HG02943 (cell line): Measurements from ENCODE around the gene SUMF1.

Experiments
- ATAC-seq: cut with Tn5 transposase; IDR thresholded peaks from one replicate; pipeline ENCODE4 v1.9.1; 2021; ENCODE audit warnings: mild to moderate bottlenecking, low read depth, moderate library complexity; ENCODE audit not compliant: unreplicated experiment

Gene SUMF1

GRCh38 chr3:4395448-4395847 lies 71.6 kb downstream of the SUMF1 start:
- no peak for ATAC-seq

DNA sequence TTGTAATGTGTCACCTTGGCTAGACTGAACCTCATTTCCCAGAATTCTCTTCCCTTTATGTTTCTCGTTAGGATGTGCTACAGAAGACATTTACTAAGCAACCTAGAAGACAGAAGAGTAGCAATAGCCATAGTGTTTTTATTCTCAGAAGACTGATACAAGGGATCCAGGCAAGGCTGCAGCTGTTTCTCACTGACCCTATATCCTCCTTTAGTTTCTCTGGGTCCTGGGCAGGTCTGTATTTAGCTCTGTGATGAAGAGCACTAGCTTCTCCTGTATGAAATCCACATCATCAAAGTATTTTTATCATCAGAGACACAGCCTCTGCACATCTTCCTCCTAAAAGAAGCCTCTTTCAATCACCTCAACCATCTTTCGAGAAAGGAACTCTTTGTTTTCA lies 72.5 kb downstream of the SUMF1 start:
- ATAC-seq, result no peak

- ATAC-seq, result no peak
These were observed 73.0 kb downstream of the SUMF1 start for GRCh38 chr3:4394048-4394447.

DNA sequence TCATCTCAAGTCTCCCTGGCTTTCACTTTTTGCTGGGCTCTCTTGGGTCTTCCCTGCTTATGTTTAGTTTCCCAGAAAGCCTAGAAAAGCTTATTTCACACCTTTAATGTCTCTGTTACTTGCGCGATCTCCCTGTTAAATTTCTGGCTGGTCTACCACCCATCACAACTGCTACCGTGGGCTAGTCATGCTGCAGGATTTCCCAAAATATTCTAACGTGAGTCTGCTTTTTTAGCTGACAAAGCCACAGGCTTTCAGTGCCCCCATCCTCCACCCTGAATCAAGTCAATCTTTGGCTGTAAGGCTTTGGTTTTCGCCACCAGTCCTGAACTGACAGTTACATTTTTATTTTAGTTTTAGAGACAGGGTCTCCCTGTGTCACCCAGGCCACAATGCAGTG lies 74.1 kb downstream of the SUMF1 start:
- no peak for ATAC-seq

DNA sequence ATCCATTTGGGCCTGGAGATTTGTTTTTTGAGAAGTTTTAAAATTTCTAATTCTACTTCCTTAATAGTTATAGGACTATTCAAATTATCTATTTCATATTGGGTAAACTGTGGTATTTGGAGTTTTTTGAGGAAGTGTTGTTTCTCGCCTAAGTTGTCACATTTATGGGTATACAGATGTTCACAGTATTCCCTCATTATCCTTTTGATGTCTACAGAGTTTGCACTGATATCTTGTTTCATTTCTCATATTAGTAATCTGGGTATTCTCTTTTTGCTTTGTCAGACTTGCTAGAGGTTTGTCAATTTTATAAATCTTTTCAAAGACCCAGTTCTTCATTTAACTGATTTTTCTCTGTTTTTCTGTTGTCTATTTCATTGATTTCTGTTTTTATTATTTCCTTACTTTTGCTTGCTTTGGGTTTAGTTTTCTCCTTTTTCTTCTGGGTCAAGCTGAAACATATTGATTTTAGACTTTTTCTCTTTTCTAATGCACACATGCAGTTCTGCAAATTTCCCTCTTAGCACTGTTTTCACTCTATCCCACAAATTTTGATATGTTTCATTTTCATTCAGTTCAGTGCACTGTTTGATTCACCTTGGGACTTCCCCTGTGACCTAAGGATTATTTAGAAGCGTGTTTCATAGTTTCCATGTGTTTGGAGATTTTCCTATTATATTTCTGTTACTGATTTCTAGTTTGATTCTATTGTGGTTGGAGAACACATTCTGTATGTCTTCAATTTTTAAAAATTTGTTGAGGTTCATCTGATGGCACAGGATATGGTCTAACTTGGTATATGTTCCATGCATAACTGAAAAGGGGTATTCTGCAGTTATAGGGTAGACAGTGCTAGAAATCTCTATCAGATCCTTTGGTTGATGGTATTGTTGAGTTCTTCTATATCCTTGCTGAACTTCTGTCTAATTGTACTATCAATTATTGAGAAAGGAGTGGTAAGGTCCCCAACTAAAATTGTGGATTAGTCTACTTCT lies 79.6 kb downstream of the SUMF1 start:
- ATAC-seq, result no peak

DNA sequence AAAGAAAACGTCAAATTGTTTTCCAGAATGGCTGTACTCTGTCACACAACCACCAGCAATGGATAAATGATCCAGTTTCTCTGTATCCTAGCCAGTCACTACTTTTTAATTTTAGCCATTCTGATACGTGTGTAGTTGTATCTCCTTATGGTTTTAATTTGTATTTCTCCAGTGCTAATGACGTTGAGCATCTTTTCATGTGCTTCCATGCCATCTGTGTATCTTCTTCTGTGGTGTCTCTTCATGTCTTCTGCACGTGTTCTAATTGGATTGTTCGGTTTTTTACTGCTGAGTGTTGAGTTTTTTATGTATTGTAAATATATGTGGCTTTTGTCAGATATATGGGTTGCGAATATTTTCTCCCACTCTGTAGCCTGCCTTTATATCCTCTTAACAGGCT lies 81.9 kb downstream of the SUMF1 start:
- no peak for ATAC-seq

- no peak for ATAC-seq
These were observed 87.1 kb downstream of the SUMF1 start for GRCh38 chr3:4380013-4380412.

DNA sequence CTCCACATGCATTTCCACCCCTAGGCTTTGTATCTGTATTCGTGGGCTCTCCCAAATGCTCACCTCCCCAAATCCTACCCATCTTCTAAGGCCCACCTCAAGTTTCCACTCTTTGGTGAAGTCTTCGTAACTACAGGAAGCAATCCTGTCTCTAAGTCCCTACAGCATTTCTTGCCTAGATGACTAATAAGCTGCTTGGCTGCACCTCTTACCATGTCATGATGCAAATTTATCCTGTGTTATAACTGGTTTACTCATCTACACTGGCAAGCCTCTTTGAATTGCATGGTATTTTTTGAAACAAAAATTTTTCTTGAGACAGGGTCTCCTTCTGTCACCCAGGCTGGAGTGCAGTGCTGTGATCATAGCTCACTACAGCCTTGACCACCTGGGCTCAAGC lies 90.6 kb downstream of the SUMF1 start:
- no peak for ATAC-seq

DNA sequence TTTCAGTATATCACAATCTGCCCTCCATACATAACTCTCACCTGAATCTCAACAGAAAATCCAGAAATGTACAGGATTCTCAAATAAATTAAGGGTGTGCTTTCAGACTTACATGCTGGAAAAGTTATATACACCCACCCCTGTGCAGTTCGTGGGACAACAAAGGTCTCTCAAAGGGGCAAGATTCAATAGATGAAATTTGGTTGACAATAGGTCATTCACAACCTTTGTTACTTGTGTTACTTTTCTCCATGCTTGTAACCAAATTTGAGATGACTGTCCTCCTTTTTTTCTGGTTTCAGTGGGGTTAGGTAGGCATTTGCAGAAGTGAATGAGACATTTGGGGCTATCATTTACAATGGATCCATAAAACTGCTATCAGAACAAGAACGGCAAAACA lies 91.2 kb downstream of the SUMF1 start:
- ATAC-seq, result no peak

- ATAC-seq, result no peak
These were observed 93.4 kb downstream of the SUMF1 start for GRCh38 chr3:4373669-4374068.

DNA sequence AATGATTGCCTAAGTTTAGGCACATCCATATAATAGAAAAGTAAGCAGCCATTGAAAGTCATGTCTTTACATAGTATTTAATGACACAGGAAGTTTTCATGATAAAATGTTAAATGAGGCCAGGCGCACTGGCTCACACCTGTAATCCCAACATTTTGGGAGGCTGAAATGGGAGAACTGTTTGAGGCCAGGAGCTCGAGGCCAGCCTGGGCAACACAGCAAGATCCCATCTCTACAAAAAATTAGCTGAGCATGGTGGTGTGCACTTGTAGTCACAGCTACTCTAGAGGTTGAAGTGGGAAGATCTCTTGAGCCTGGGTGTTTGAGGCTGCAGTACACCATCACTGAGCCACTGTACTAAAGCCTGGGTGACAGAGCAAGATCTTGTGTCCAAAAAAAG lies 104.5 kb downstream of the SUMF1 start:
- no peak for ATAC-seq

DNA sequence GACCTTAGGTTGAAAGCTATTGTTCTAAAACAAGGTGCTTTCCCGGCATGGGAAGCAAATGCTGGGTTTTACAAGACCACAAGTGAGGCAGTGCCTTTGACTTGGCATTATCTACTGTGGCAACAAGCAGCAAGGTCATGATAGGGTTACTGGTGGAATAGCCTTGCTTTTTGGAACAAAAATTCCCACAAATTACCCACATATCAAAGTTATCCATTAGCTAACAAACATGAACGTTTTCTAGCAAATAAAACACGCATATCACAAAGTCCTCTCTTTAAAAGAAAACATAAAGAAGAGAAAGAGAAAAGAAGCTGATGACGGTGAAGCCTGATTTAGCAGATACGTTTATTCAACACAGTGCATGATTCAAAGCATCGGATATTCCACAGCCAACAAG lies 106.3 kb downstream of the SUMF1 start:
- ATAC-seq, result no peak

GRCh38 chr3:4359805-4360502 lies 107.1 kb downstream of the SUMF1 start:
- ATAC-seq, result no peak

GRCh38 chr3:4358273-4358672 lies 108.8 kb downstream of the SUMF1 start:
- ATAC-seq, result no peak

DNA sequence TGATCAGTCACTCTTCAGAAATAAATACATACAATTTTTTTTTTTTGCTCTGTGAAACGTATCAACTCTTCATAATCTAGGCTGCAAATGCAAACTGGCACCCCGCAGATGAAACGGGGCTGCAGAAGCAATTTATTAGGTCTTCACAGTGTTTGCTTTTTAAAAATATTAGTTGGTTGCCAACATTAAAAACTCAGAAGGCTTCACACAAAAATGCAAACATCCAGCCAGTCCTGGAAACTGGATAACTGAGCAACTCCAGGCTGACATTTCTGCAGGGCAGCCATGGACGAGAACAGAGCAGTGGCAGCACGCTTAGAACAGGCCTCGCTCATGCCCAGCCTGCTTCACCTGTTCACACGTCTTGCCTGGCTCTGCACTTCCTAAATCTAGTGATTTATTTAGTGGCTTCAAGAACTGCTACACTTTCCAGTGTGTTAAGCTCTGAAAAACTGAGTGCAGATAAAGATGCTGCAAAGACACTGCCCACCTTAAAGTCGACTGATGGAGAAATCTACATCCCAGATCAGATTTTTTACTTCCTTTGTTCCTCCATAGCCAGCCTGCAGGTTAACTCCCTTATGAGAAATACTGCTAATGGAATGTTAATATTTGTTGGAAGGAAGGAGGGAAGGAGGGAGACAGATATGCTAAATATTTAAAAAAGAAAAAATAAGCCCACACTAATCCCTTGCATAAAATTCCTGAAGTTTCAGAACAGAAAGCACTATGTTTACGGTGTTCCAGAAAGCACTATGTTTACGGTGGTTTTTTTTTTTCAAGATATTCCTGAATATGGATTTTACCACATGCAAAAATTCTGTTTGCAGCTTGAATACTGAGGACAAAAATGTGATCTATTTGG lies 110.3 kb downstream of the SUMF1 start:
- no peak for ATAC-seq

DNA sequence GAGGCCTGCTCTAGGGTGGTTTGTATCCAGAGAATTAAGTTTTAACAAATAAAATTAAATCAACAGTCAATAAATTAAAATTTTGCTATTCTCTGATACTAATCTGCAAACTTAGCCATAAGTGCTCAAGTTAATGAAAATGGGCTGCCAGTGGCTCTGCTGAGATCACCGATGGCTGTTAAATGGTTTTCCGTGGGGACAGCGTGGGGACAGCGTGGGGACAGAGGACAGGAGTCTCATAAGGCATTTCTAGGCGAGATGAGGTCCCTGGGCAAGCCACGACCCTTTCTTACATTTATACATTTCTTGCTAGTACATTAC lies 110.9 kb downstream of the SUMF1 start:
- no peak for ATAC-seq

- ATAC-seq, result no peak
These were observed 111.5 kb downstream of the SUMF1 start for GRCh38 chr3:4355401-4356219.

- no peak for ATAC-seq
These were observed 115.2 kb downstream of the SUMF1 start for GRCh38 chr3:4351872-4352271.

- ATAC-seq, result peak; percentile 31
These were observed 115.8 kb downstream of the SUMF1 start for GRCh38 chr3:4351164-4351855.

- peak; percentile 86 for ATAC-seq
These were observed 116.3 kb downstream of the SUMF1 start for GRCh38 chr3:4350789-4351163.
